Measurements from ENCODE around the gene MAB21L1.

- TF ChIP-seq POLR2A (IDR thresholded peaks at IDR 0.05) (no peak), EP300 (IDR thresholded peaks at IDR 0.05; ENCODE audit: low read depth) (no peak), CTCF (IDR thresholded peaks at IDR 0.05) (no peak)
These were observed 12.6 kb upstream of the MAB21L1 start for GRCh38 chr13:35489050-35489449.

Data from transverse colon (tissue), 3 donors.